ENCODE data around the gene PDLIM7.

Gene PDLIM7

GRCh38 chr5:177454397-177455035 lies 42.9 kb downstream of the PDLIM7 start:
- Histone ChIP-seq H2AK5ac (ENCODE audit: low read length) (no peak overlapping the region), H3K27me3 (ENCODE audit: insufficient read depth, low read length, poor library complexity) (no peaks in the 10 kb centered on the region), H3K23ac (ENCODE audit: low read length) (peak overlapping the region; percentile 57), H2BK120ac (ENCODE audit: low read depth, low read length) (no peak overlapping the region), H3K9ac (ENCODE audit: low read length) (peak overlapping the region; percentile 67), H3K36me3 (ENCODE audit: control insufficient read depth, insufficient read depth, low read length) (peaks cover 8% of the 10 kb centered on the region), H4K8ac (ENCODE audit: low read depth, low read length) (no peak overlapping the region), H3K56ac (ENCODE audit: low read length) (peak overlapping the region; percentile 86), H3K4me3 (ENCODE audit: low read length) (no peak overlapping the region), H3K79me2 (ENCODE audit: control insufficient read depth, insufficient read depth, low read length) (no peaks in the 10 kb centered on the region), H4K5ac (ENCODE audit: low read length) (no peak overlapping the region), H3K4me1 (ENCODE audit: control insufficient read depth, low read depth, low read length) (no peaks in the 10 kb centered on the region), H3K79me1 (ENCODE audit: low read length) (no peaks in the 10 kb centered on the region), H3K27ac (ENCODE audit: low read depth, low read length) (no peak overlapping the region), H3K18ac (ENCODE audit: low read length) (peak overlapping the region; percentile 29), H3K4ac (ENCODE audit: low read depth, low read length) (no peak overlapping the region), H2BK15ac (replicated peaks; ENCODE audit: low read depth) (no peak overlapping the region), H2BK5ac (ENCODE audit: low read length) (no peak overlapping the region), H3K4me2 (ENCODE audit: low read length) (peak overlapping the region; percentile 84)
- peak; percentile 92 for DNase-seq
- no CpG with 5 or more reads among the region's 84 CpGs for WGBS (ENCODE audit: extremely low coverage, insufficient coverage, low lambda C conversion rate)

GRCh38 chr5:177453852-177454396 lies 43.5 kb downstream of the PDLIM7 start:
- DNase-seq = no peak
- Histone ChIP-seq H3K36me3 (ENCODE audit: control insufficient read depth, insufficient read depth, low read length) (peaks cover 6% of the 10 kb centered on the region), H3K27me3 (ENCODE audit: insufficient read depth, low read length, poor library complexity) (no peaks in the 10 kb centered on the region), H4K8ac (ENCODE audit: low read depth, low read length) (no peak overlapping the region), H2BK15ac (replicated peaks; ENCODE audit: low read depth) (no peak overlapping the region), H3K23ac (ENCODE audit: low read length) (peak overlapping the region; percentile 2), H3K79me2 (ENCODE audit: control insufficient read depth, insufficient read depth, low read length) (no peaks in the 10 kb centered on the region), H2BK5ac (ENCODE audit: low read length) (no peak overlapping the region), H3K79me1 (ENCODE audit: low read length) (no peaks in the 10 kb centered on the region), H4K5ac (ENCODE audit: low read length) (no peak overlapping the region), H2AK5ac (ENCODE audit: low read length) (no peak overlapping the region), H3K27ac (ENCODE audit: low read depth, low read length) (no peak overlapping the region), H3K4me1 (ENCODE audit: control insufficient read depth, low read depth, low read length) (no peaks in the 10 kb centered on the region), H3K56ac (ENCODE audit: low read length) (peak overlapping the region; percentile 84), H3K9ac (ENCODE audit: low read length) (peak overlapping the region; percentile 67), H3K4me2 (ENCODE audit: low read length) (peak overlapping the region; percentile 76), H3K4ac (ENCODE audit: low read depth, low read length) (no peak overlapping the region), H3K18ac (ENCODE audit: low read length) (no peak overlapping the region), H2BK120ac (ENCODE audit: low read depth, low read length) (no peak overlapping the region), H3K4me3 (ENCODE audit: low read length) (no peak overlapping the region)
- WGBS (ENCODE audit: extremely low coverage, insufficient coverage, low lambda C conversion rate) = no CpG with 5 or more reads among the region's 31 CpGs

- Histone ChIP-seq H4K8ac (ENCODE audit: low read depth, low read length) (no peak overlapping the region), H3K56ac (ENCODE audit: low read length) (no peak overlapping the region), H3K79me2 (ENCODE audit: control insufficient read depth, insufficient read depth, low read length) (no peaks in the 10 kb centered on the region), H3K18ac (ENCODE audit: low read length) (no peak overlapping the region), H3K4me3 (ENCODE audit: low read length) (no peak overlapping the region), H2BK15ac (replicated peaks; ENCODE audit: low read depth) (no peak overlapping the region), H3K4me2 (ENCODE audit: low read length) (no peak overlapping the region), H3K4me1 (ENCODE audit: control insufficient read depth, low read depth, low read length) (no peaks in the 10 kb centered on the region), H2BK120ac (ENCODE audit: low read depth, low read length) (no peak overlapping the region), H3K23ac (ENCODE audit: low read length) (no peak overlapping the region), H3K4ac (ENCODE audit: low read depth, low read length) (no peak overlapping the region), H2BK5ac (ENCODE audit: low read length) (no peak overlapping the region), H3K27ac (ENCODE audit: low read depth, low read length) (no peak overlapping the region), H4K5ac (ENCODE audit: low read length) (no peak overlapping the region), H3K27me3 (ENCODE audit: insufficient read depth, low read length, poor library complexity) (no peaks in the 10 kb centered on the region), H3K9ac (ENCODE audit: low read length) (no peak overlapping the region), H3K79me1 (ENCODE audit: low read length) (no peaks in the 10 kb centered on the region), H2AK5ac (ENCODE audit: low read length) (no peak overlapping the region), H3K36me3 (ENCODE audit: control insufficient read depth, insufficient read depth, low read length) (peaks cover 3% of the 10 kb centered on the region)
- WGBS (ENCODE audit: extremely low coverage, insufficient coverage, low lambda C conversion rate) = no CpG with 5 or more reads among the region's 17 CpGs
- no peak for DNase-seq
Observed at GRCh38 chr5:177452688-177453638, 44.4 kb downstream of the PDLIM7 start.

- Histone ChIP-seq H3K36me3 (ENCODE audit: control insufficient read depth, insufficient read depth, low read length) (no peaks in the 10 kb centered on the region), H3K4me3 (ENCODE audit: low read length) (no peak overlapping the region), H3K27me3 (ENCODE audit: insufficient read depth, low read length, poor library complexity) (no peaks in the 10 kb centered on the region), H2BK15ac (replicated peaks; ENCODE audit: low read depth) (no peak overlapping the region), H2BK5ac (ENCODE audit: low read length) (no peak overlapping the region), H3K4ac (ENCODE audit: low read depth, low read length) (no peak overlapping the region), H4K8ac (ENCODE audit: low read depth, low read length) (no peak overlapping the region), H3K4me1 (ENCODE audit: control insufficient read depth, low read depth, low read length) (peaks cover 2% of the 10 kb centered on the region), H3K23ac (ENCODE audit: low read length) (no peak overlapping the region), H2BK120ac (ENCODE audit: low read depth, low read length) (no peak overlapping the region), H3K56ac (ENCODE audit: low read length) (no peak overlapping the region), H2AK5ac (ENCODE audit: low read length) (no peak overlapping the region), H3K4me2 (ENCODE audit: low read length) (no peak overlapping the region), H3K27ac (ENCODE audit: low read depth, low read length) (no peak overlapping the region), H3K79me2 (ENCODE audit: control insufficient read depth, insufficient read depth, low read length) (no peaks in the 10 kb centered on the region), H3K79me1 (ENCODE audit: low read length) (no peaks in the 10 kb centered on the region), H3K9ac (ENCODE audit: low read length) (no peak overlapping the region), H4K5ac (ENCODE audit: low read length) (no peak overlapping the region), H3K18ac (ENCODE audit: low read length) (no peak overlapping the region)
- WGBS (ENCODE audit: extremely low coverage, insufficient coverage, low lambda C conversion rate) = no CpG with 5 or more reads among the region's 10 CpGs
- no peak for DNase-seq
Observed at GRCh38 chr5:177450667-177451424, 46.6 kb downstream of the PDLIM7 start.

- Histone ChIP-seq H3K4me1 (ENCODE audit: control insufficient read depth, low read depth, low read length) (peaks cover 2% of the 10 kb centered on the region), H3K18ac (ENCODE audit: low read length) (no peak overlapping the region), H4K5ac (ENCODE audit: low read length) (no peak overlapping the region), H2AK5ac (ENCODE audit: low read length) (no peak overlapping the region), H3K4me2 (ENCODE audit: low read length) (no peak overlapping the region), H3K27ac (ENCODE audit: low read depth, low read length) (no peak overlapping the region), H3K9ac (ENCODE audit: low read length) (no peak overlapping the region), H3K56ac (ENCODE audit: low read length) (no peak overlapping the region), H3K4me3 (ENCODE audit: low read length) (no peak overlapping the region), H2BK120ac (ENCODE audit: low read depth, low read length) (no peak overlapping the region), H3K4ac (ENCODE audit: low read depth, low read length) (no peak overlapping the region), H2BK15ac (replicated peaks; ENCODE audit: low read depth) (no peak overlapping the region), H3K79me2 (ENCODE audit: control insufficient read depth, insufficient read depth, low read length) (no peaks in the 10 kb centered on the region), H3K27me3 (ENCODE audit: insufficient read depth, low read length, poor library complexity) (no peaks in the 10 kb centered on the region), H2BK5ac (ENCODE audit: low read length) (no peak overlapping the region), H4K8ac (ENCODE audit: low read depth, low read length) (no peak overlapping the region), H3K36me3 (ENCODE audit: control insufficient read depth, insufficient read depth, low read length) (no peaks in the 10 kb centered on the region), H3K79me1 (ENCODE audit: low read length) (no peaks in the 10 kb centered on the region), H3K23ac (ENCODE audit: low read length) (no peak overlapping the region)
- no CpG with 5 or more reads among the region's 18 CpGs for WGBS (ENCODE audit: extremely low coverage, insufficient coverage, low lambda C conversion rate)
- DNase-seq = no peak
Observed at GRCh38 chr5:177449140-177450061, 48.0 kb downstream of the PDLIM7 start.
